WTC11 (cell line): Measurements from ENCODE around the gene CPLANE1. TPM values are rescaled to one million over a fixed set of nuclear protein-coding genes. Genes with fewer than 3 reads are reported as not detected.

ENCODE experiments used
- CREM ChIP-seq: sonication (generic); formaldehyde crosslinking; IDR thresholded peaks from 2 replicates; pipeline ENCODE4 v1.8.1; 2022; ENCODE audit warnings: mild to moderate bottlenecking, missing genetic modification reagents, moderate library complexity
- FOXJ3 ChIP-seq: sonication (generic); formaldehyde crosslinking; IDR thresholded peaks from 2 replicates; pipeline ENCODE4 v1.9.0; 2021; ENCODE audit warnings: missing genetic modification reagents, mild to moderate bottlenecking, borderline replicate concordance
- FOXP1 ChIP-seq: sonication (generic); formaldehyde crosslinking; IDR thresholded peaks from 2 replicates; pipeline ENCODE4 v1.8.0; 2022; ENCODE audit warnings: missing genetic modification reagents, mild to moderate bottlenecking, moderate library complexity, borderline replicate concordance
- GABPB1 ChIP-seq: sonication (generic); formaldehyde crosslinking; IDR thresholded peaks from 2 replicates; pipeline ENCODE4 v1.8.1; 2023; ENCODE audit warnings: mild to moderate bottlenecking, missing genetic modification reagents
- GTF2I ChIP-seq: fragments of 250-450 bp; sonication (Bioruptor Pico); conservative IDR thresholded peaks from 2 replicates; pipeline ENCODE4 v1.4.0; 2021; ENCODE audit warnings: mild to moderate bottlenecking
- IRF2 ChIP-seq: sonication (generic); formaldehyde crosslinking; IDR thresholded peaks from 2 replicates; pipeline ENCODE4 v1.8.0; 2022; ENCODE audit warnings: low read depth, missing genetic modification reagents, borderline replicate concordance
- JUN ChIP-seq: sonication (generic); formaldehyde crosslinking; IDR thresholded peaks from 2 replicates; pipeline ENCODE4 v1.8.0; 2023; ENCODE audit warnings: mild to moderate bottlenecking, missing genetic modification reagents
- MXD4 ChIP-seq: fragments of 250-450 bp; sonication (Bioruptor Pico); IDR thresholded peaks from 2 replicates; pipeline ENCODE4 v1.8.0; 2021; ENCODE audit warnings: mild to moderate bottlenecking, moderate library complexity, borderline replicate concordance
- NFATC4 ChIP-seq: fragments of 250-450 bp; sonication (Bioruptor Pico); IDR thresholded peaks from 2 replicates; pipeline ENCODE4 v1.9.0; 2021; ENCODE audit warnings: mild to moderate bottlenecking
- PRRX2 ChIP-seq: fragments of 250-450 bp; sonication (Bioruptor Pico); IDR thresholded peaks from 2 replicates; pipeline ENCODE4 v1.8.0; 2021; ENCODE audit warnings: mild to moderate bottlenecking
- SMAD3 ChIP-seq: sonication (generic); formaldehyde crosslinking; IDR thresholded peaks from 2 replicates; pipeline ENCODE4 v1.8.0; 2022; ENCODE audit warnings: missing genetic modification reagents, mild to moderate bottlenecking, borderline replicate concordance
- SP1 ChIP-seq: sonication (generic); formaldehyde crosslinking; conservative IDR thresholded peaks from 2 replicates; pipeline ENCODE4 v1.8.1; 2022; ENCODE audit warnings: missing genetic modification reagents
- TCF7 ChIP-seq: sonication (generic); formaldehyde crosslinking; IDR thresholded peaks from 2 replicates; pipeline ENCODE4 v1.8.0; 2022; ENCODE audit warnings: mild to moderate bottlenecking, low read depth, missing genetic modification reagents, moderate library complexity
- ZNF138 ChIP-seq: sonication (generic); formaldehyde crosslinking; conservative IDR thresholded peaks from 2 replicates; pipeline ENCODE4 v1.8.1; 2022; ENCODE audit warnings: mild to moderate bottlenecking, moderate library complexity, missing genetic modification reagents
- ZNF219 ChIP-seq: sonication (generic); formaldehyde crosslinking; IDR thresholded peaks from 2 replicates; pipeline ENCODE4 v1.8.0; 2023; ENCODE audit warnings: missing genetic modification reagents, mild to moderate bottlenecking, borderline replicate concordance
- ZNF232 ChIP-seq: sonication (generic); formaldehyde crosslinking; IDR thresholded peaks from 2 replicates; pipeline ENCODE4 v1.8.0; 2022; ENCODE audit warnings: mild to moderate bottlenecking, missing genetic modification reagents
- ZNF263 ChIP-seq: sonication (generic); formaldehyde crosslinking; IDR thresholded peaks from 2 replicates; pipeline ENCODE4 v1.8.1; 2022; ENCODE audit warnings: low read depth, mild to moderate bottlenecking, moderate library complexity, missing genetic modification reagents
- ZNF416 ChIP-seq: fragments of 250-450 bp; sonication (Bioruptor Pico); IDR thresholded peaks from 2 replicates; pipeline ENCODE4 v1.9.0; 2021; ENCODE audit warnings: mild to moderate bottlenecking, inconsistent platforms
- ZNF423 ChIP-seq: fragments of 250-450 bp; sonication (Bioruptor Pico); IDR thresholded peaks from 2 replicates; pipeline ENCODE4 v2.1.2; 2022; ENCODE audit warnings: mild to moderate bottlenecking, moderate library complexity
- total RNA-seq: library from RNA; stranded (reverse); gene quantifications from 3 replicates; pipeline ENCODE4 v1.2.3, GENCODE V29; 2021
- TF ChIP-seq, protein P1 (sequence below): sonication (generic); formaldehyde crosslinking; IDR thresholded peaks from 2 replicates; pipeline ENCODE4 v1.8.1; 2023; ENCODE audit warnings: mild to moderate bottlenecking, missing genetic modification reagents, borderline replicate concordance
- TF ChIP-seq, protein P2 (sequence below): sonication (generic); formaldehyde crosslinking; IDR thresholded peaks from 2 replicates; pipeline ENCODE4 v1.8.0; 2022; ENCODE audit warnings: mild to moderate bottlenecking, missing genetic modification reagents
- TF ChIP-seq, protein P3 (sequence below): sonication (generic); formaldehyde crosslinking; IDR thresholded peaks from 2 replicates; pipeline ENCODE4 v1.8.1; 2022; ENCODE audit warnings: low read depth, missing genetic modification reagents, borderline replicate concordance
- TF ChIP-seq, protein P4 (sequence below): sonication (generic); formaldehyde crosslinking; IDR thresholded peaks from 2 replicates; pipeline ENCODE4 v1.8.1; 2022; ENCODE audit warnings: mild to moderate bottlenecking, moderate library complexity, missing genetic modification reagents
- TF ChIP-seq, protein P5 (sequence below): fragments of 250-450 bp; sonication (Bioruptor Pico); IDR thresholded peaks from 2 replicates; pipeline ENCODE4 v1.9.0; 2021; ENCODE audit warnings: mild to moderate bottlenecking
- TF ChIP-seq, protein P6 (sequence below): sonication (generic); formaldehyde crosslinking; IDR thresholded peaks from 2 replicates; pipeline ENCODE4 v1.8.1; 2023; ENCODE audit warnings: mild to moderate bottlenecking, missing genetic modification reagents
- TF ChIP-seq, protein P7 (sequence below): sonication (generic); formaldehyde crosslinking; conservative IDR thresholded peaks from 2 replicates; pipeline ENCODE4 v1.8.1; 2022; ENCODE audit warnings: mild to moderate bottlenecking, missing genetic modification reagents
- TF ChIP-seq, protein P8 (sequence below): sonication (generic); formaldehyde crosslinking; IDR thresholded peaks from 2 replicates; pipeline ENCODE4 v1.8.1; 2023; ENCODE audit warnings: mild to moderate bottlenecking, missing genetic modification reagents

The CPLANE1 gene
- total RNA-seq, 1 experiment from 2014 or later: 4.8 TPM

DNA sequence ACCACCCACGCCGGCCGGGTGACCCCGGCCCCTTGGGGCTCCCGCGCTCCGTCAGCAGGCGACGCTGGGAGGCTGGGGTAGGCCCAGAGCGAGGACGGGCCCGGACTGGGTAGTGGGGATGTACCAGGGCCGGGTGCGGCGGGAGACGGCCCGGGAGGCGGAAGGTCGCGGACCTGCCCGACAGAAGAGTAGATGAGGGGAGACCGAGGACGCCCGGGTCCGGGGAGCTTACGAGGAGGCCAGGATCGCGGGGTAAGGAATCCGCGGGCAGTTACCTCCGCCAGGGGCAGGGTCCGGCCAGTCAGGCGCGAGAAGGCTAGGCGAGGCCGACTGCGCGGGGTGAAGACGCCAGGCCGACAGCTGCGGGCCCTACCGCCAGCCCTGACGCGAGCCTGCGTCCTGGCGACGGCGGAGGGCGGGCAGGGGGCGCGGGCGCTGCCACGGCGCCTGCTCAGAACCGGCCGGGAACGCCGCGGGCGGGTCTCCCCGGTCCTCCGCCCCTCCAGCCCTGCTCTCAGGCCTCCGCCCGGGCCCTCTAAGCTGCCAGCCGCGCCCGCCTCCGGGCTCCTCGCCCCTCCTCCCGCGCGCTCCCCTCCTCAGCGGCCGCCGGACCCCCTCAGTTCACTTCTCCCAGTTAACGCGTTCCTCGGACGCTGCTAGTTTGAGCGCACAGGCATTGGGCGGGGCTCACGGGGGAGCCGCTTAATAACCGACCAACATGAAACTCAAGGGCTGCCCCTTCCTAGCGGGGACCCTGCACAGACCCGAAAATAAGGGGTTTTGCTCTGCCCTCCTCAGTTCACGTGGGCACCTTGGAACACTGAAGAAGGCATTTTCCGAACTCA, at the start of gene CPLANE1 (continued):
- TF ChIP-seq, protein P1, sequence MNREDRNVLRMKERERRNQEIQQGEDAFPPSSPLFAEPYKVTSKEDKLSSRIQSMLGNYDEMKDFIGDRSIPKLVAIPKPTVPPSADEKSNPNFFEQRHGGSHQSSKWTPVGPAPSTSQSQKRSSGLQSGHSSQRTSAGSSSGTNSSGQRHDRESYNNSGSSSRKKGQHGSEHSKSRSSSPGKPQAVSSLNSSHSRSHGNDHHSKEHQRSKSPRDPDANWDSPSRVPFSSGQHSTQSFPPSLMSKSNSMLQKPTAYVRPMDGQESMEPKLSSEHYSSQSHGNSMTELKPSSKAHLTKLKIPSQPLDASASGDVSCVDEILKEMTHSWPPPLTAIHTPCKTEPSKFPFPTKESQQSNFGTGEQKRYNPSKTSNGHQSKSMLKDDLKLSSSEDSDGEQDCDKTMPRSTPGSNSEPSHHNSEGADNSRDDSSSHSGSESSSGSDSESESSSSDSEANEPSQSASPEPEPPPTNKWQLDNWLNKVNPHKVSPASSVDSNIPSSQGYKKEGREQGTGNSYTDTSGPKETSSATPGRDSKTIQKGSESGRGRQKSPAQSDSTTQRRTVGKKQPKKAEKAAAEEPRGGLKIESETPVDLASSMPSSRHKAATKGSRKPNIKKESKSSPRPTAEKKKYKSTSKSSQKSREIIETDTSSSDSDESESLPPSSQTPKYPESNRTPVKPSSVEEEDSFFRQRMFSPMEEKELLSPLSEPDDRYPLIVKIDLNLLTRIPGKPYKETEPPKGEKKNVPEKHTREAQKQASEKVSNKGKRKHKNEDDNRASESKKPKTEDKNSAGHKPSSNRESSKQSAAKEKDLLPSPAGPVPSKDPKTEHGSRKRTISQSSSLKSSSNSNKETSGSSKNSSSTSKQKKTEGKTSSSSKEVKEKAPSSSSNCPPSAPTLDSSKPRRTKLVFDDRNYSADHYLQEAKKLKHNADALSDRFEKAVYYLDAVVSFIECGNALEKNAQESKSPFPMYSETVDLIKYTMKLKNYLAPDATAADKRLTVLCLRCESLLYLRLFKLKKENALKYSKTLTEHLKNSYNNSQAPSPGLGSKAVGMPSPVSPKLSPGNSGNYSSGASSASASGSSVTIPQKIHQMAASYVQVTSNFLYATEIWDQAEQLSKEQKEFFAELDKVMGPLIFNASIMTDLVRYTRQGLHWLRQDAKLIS: 0 out of 2 replicates have a peak, but pooled peaks have one; percentile 12
- TF ChIP-seq CREM (CRISPR knock-in tag): no peak
- TF ChIP-seq, protein P2, sequence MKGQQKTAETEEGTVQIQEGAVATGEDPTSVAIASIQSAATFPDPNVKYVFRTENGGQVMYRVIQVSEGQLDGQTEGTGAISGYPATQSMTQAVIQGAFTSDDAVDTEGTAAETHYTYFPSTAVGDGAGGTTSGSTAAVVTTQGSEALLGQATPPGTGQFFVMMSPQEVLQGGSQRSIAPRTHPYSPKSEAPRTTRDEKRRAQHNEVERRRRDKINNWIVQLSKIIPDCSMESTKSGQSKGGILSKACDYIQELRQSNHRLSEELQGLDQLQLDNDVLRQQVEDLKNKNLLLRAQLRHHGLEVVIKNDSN (CRISPR knock-in tag): 0 out of 2 replicates have a peak, but pooled peaks have one; percentile 31
- no peak for TF ChIP-seq ZNF416 (CRISPR knock-in tag)
- TF ChIP-seq, protein P3, sequence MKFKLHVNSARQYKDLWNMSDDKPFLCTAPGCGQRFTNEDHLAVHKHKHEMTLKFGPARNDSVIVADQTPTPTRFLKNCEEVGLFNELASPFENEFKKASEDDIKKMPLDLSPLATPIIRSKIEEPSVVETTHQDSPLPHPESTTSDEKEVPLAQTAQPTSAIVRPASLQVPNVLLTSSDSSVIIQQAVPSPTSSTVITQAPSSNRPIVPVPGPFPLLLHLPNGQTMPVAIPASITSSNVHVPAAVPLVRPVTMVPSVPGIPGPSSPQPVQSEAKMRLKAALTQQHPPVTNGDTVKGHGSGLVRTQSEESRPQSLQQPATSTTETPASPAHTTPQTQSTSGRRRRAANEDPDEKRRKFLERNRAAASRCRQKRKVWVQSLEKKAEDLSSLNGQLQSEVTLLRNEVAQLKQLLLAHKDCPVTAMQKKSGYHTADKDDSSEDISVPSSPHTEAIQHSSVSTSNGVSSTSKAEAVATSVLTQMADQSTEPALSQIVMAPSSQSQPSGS (CRISPR knock-in tag): no peak
- TF ChIP-seq GTF2I (CRISPR knock-in tag): no peak
- TF ChIP-seq, protein P4, sequence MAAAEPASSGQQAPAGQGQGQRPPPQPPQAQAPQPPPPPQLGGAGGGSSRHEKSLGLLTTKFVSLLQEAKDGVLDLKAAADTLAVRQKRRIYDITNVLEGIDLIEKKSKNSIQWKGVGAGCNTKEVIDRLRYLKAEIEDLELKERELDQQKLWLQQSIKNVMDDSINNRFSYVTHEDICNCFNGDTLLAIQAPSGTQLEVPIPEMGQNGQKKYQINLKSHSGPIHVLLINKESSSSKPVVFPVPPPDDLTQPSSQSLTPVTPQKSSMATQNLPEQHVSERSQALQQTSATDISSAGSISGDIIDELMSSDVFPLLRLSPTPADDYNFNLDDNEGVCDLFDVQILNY (CRISPR knock-in tag): peak; percentile 67; the same call in 1 of the 2 replicates
- TF ChIP-seq IRF2: no peak
- TF ChIP-seq, protein P5, sequence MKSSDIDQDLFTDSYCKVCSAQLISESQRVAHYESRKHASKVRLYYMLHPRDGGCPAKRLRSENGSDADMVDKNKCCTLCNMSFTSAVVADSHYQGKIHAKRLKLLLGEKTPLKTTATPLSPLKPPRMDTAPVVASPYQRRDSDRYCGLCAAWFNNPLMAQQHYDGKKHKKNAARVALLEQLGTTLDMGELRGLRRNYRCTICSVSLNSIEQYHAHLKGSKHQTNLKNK (CRISPR knock-in tag): no peak
- no peak for TF ChIP-seq ZNF219 (CRISPR knock-in tag)
- TF ChIP-seq FOXP1 (CRISPR knock-in tag): peak; percentile 77; the same call in 1 of the 2 replicates
- TF ChIP-seq, protein P6, sequence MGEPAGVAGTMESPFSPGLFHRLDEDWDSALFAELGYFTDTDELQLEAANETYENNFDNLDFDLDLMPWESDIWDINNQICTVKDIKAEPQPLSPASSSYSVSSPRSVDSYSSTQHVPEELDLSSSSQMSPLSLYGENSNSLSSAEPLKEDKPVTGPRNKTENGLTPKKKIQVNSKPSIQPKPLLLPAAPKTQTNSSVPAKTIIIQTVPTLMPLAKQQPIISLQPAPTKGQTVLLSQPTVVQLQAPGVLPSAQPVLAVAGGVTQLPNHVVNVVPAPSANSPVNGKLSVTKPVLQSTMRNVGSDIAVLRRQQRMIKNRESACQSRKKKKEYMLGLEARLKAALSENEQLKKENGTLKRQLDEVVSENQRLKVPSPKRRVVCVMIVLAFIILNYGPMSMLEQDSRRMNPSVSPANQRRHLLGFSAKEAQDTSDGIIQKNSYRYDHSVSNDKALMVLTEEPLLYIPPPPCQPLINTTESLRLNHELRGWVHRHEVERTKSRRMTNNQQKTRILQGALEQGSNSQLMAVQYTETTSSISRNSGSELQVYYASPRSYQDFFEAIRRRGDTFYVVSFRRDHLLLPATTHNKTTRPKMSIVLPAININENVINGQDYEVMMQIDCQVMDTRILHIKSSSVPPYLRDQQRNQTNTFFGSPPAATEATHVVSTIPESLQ (CRISPR knock-in tag): no peak
- TF ChIP-seq SMAD3: no peak
- peak; percentile 78; the same call in 1 of the 2 replicates for TF ChIP-seq TCF7 (CRISPR knock-in tag)
- TF ChIP-seq, protein P7, sequence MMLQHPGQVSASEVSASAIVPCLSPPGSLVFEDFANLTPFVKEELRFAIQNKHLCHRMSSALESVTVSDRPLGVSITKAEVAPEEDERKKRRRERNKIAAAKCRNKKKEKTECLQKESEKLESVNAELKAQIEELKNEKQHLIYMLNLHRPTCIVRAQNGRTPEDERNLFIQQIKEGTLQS (CRISPR knock-in tag): no peak
- TF ChIP-seq FOXJ3: no peak
- TF ChIP-seq SP1: peak; percentile 66
- no peak for TF ChIP-seq NFATC4 (CRISPR knock-in tag)
- TF ChIP-seq ZNF423: no peak
- TF ChIP-seq ZNF263: no peak
- TF ChIP-seq PRRX2: no peak
- no peak for TF ChIP-seq GABPB1 (CRISPR knock-in tag)
- TF ChIP-seq JUN (CRISPR knock-in tag): peak; percentile 67; the same call in 1 of the 2 replicates
- no peak for TF ChIP-seq MXD4
- TF ChIP-seq, protein P8, sequence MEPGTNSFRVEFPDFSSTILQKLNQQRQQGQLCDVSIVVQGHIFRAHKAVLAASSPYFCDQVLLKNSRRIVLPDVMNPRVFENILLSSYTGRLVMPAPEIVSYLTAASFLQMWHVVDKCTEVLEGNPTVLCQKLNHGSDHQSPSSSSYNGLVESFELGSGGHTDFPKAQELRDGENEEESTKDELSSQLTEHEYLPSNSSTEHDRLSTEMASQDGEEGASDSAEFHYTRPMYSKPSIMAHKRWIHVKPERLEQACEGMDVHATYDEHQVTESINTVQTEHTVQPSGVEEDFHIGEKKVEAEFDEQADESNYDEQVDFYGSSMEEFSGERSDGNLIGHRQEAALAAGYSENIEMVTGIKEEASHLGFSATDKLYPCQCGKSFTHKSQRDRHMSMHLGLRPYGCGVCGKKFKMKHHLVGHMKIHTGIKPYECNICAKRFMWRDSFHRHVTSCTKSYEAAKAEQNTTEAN (CRISPR knock-in tag): no peak
- TF ChIP-seq ZNF138 (CRISPR knock-in tag): no peak; the same call in 1 of the 2 replicates
- TF ChIP-seq ZNF232 (CRISPR knock-in tag): no peak
